Naive thymus-derived CD4-positive, alpha-beta T cell (primary cell): ENCODE results near the gene FBXL17. TPM values are rescaled to one million over a fixed set of nuclear protein-coding genes. Genes with fewer than 3 reads are reported as not detected.

Experiments used
- ATAC-seq: fragments of 150-1000 bp; cut with Tn5 transposase; 2 replicates; pipeline ENCODE4 v1.10.0; 2021; ENCODE audit warnings: mild to moderate bottlenecking, moderate library complexity
- CTCF ChIA-PET: fragments of 350-600 bp; sonication (Branson Sonifier 250); formaldehyde crosslinking; loops from one replicate; lab custom pipeline; 2021; ENCODE audit warnings: antibody characterized with exemption; lab: Charles Lee
- POLR2A ChIA-PET: fragments of 350-600 bp; sonication (Branson Sonifier 250); formaldehyde crosslinking; loops from one replicate; lab custom pipeline; 2021; ENCODE audit warnings: antibody characterized with exemption, inconsistent platforms; lab: Charles Lee
- DNase-seq, 9 donors: peaks; one replicate each; pipeline versions ENCODE4 v3.0.0 to v3.0.0-alpha.2; 2020 to 2022; ENCODE audit warnings: mixed read lengths in 1 of 9
- H3K27ac ChIP-seq: one replicate; pipeline ENCODE4 v1.7.0; 2013; ENCODE audit warnings: mild to moderate bottlenecking, low read depth, low read length, moderate library complexity
- H3K27me3 ChIP-seq, 2 donors: one replicate each; pipeline ENCODE4 v1.7.0; 2013; ENCODE audit warnings: low read length in 2 of 2, mild to moderate bottlenecking in 2 of 2, moderate library complexity in 2 of 2; ENCODE audit not compliant: control insufficient read depth in 2 of 2, insufficient read depth in 2 of 2
- H3K36me3 ChIP-seq, 3 experiments: 1 replicate in 2 of 3; 2 replicates in 1 of 3; pipeline ENCODE4 v1.7.0; 2013; ENCODE audit warnings: low read length in 3 of 3, mild to moderate bottlenecking in 3 of 3, moderate library complexity in 1 of 3; ENCODE audit not compliant: insufficient read depth in 3 of 3, control insufficient read depth in 2 of 3
- H3K4me1 ChIP-seq, 2 donors: one replicate each; pipeline ENCODE4 v1.7.0; 2013; ENCODE audit warnings: low read length in 2 of 2, mild to moderate bottlenecking in 2 of 2, moderate library complexity in 1 of 2; ENCODE audit not compliant: control insufficient read depth in 2 of 2, insufficient read depth in 2 of 2
- H3K4me3 ChIP-seq: 2 replicates; pipeline ENCODE4 v1.7.0; 2013; ENCODE audit warnings: mild to moderate bottlenecking, low read length
- H3K9me3 ChIP-seq, 3 experiments: 1 replicate in 2 of 3; 2 replicates in 1 of 3; pipeline ENCODE4 v1.7.0; 2013; ENCODE audit warnings: low read length in 3 of 3; ENCODE audit not compliant: control insufficient read depth in 2 of 3
- H3K27ac Mint-ChIP-seq, 9 donors: one replicate each; pipeline ENCODE4 v1.8.0; 2020 to 2022; ENCODE audit warnings: mixed read lengths in 9 of 9, mild to moderate bottlenecking in 8 of 9, moderate library complexity in 5 of 9, inconsistent platforms in 2 of 9
- H3K27me3 Mint-ChIP-seq, 5 donors: one replicate each; pipeline ENCODE4 v1.8.0; 2021 to 2022; ENCODE audit warnings: mixed read lengths in 5 of 5, mild to moderate bottlenecking in 1 of 5
- H3K36me3 Mint-ChIP-seq, 5 donors: one replicate each; pipeline ENCODE4 v1.8.0; 2020 to 2022; ENCODE audit warnings: mixed read lengths in 5 of 5, mild to moderate bottlenecking in 3 of 5, inconsistent platforms in 1 of 5
- H3K4me1 Mint-ChIP-seq, 7 donors: one replicate each; pipeline ENCODE4 v1.8.0; 2020 to 2022; ENCODE audit warnings: mixed read lengths in 7 of 7, mild to moderate bottlenecking in 3 of 7, inconsistent platforms in 1 of 7
- H3K4me3 Mint-ChIP-seq, 10 donors: one replicate each; pipeline ENCODE4 v1.8.0; 2020 to 2022; ENCODE audit warnings: mild to moderate bottlenecking in 10 of 10, mixed read lengths in 10 of 10, moderate library complexity in 6 of 10, inconsistent platforms in 2 of 10
- H3K9me3 Mint-ChIP-seq, 11 donors: one replicate each; pipeline ENCODE4 v1.8.0; 2020 to 2022; ENCODE audit warnings: mixed read lengths in 11 of 11, mild to moderate bottlenecking in 4 of 11, inconsistent platforms in 1 of 11, moderate library complexity in 1 of 11
- intact Hi-C, 2 donors: fragments of 100-400 bp; cut with micrococcal nuclease; formaldehyde crosslinking; loops; one replicate each; pipeline ENCODE4 v1.15.1; 2023
- polyA plus RNA-seq, 2 donors: library from polyadenylated mRNA; unstranded; fragments of 300-500 nt; fragmentation: Illumina TruSeq; gene quantifications; one replicate each; pipeline ENCODE4 v1.2.3, GENCODE V29; 2021
- total RNA-seq, 6 experiments: library from RNA in 5 of 6; stranded (reverse) in 5 of 6; gene quantifications; 1 replicate in 5 of 6; 2 replicates in 1 of 6; pipeline ENCODE4 v1.2.3 and lab custom pipeline; 2021 to 2026

The FBXL17 gene
- total and polyA plus RNA-seq, 7 experiments from 2014 or later, result 4.4 to 28.4 (median 19.6) TPM

GRCh38 chr5:108054349-108054748 is 327.5 kb downstream of the FBXL17 start:
- Histone ChIP-seq H3K27ac (no peak overlapping the region), H3K9me3 (no peaks in the 10 kb centered on the region), H3K4me3 (no peak overlapping the region), H3K36me3 (no peaks in the 10 kb centered on the region), H3K4me1 (no peaks in the 10 kb centered on the region), H3K27me3 (no peaks in the 10 kb centered on the region)
- CTCF ChIA-PET, result no interaction called here
- ATAC-seq (no peak), DNase-seq (no peak)
- H3K4me3 Mint-ChIP-seq, result no peak overlapping the region
- intact Hi-C loops, result no loop called here
- POLR2A ChIA-PET, result no interaction called here
- H3K27ac Mint-ChIP-seq, result no peak overlapping the region
- H3K9me3 Mint-ChIP-seq, result peaks cover 16 to 56% (median 29%) of the 10 kb centered on the region in 11 donors
- peaks cover 0 to 8% (median 0%) of the 10 kb centered on the region in 7 donors for H3K4me1 Mint-ChIP-seq
- peaks cover 8 to 58% (median 54%) of the 10 kb centered on the region in 5 donors for H3K36me3 Mint-ChIP-seq
- H3K27me3 Mint-ChIP-seq, result no peaks in the 10 kb centered on the region

- Histone ChIP-seq H3K27ac (no peak overlapping the region), H3K27me3 (no peaks in the 10 kb centered on the region), H3K4me3 (no peak overlapping the region), H3K4me1 (no peaks in the 10 kb centered on the region), H3K36me3 (no peaks in the 10 kb centered on the region), H3K9me3 (no peaks in the 10 kb centered on the region)
- no peak overlapping the region for H3K27ac Mint-ChIP-seq
- no peak for ATAC-seq
- no peak overlapping the region for H3K4me3 Mint-ChIP-seq
- POLR2A ChIA-PET, result no interaction called here
- no peak for DNase-seq
- H3K4me1 Mint-ChIP-seq, result peaks cover 0 to 8% (median 0%) of the 10 kb centered on the region in 7 donors
- H3K9me3 Mint-ChIP-seq, result peaks cover 11 to 34% (median 25%) of the 10 kb centered on the region in 11 donors
- peaks cover 4 to 73% (median 70%) of the 10 kb centered on the region in 5 donors for H3K36me3 Mint-ChIP-seq
- CTCF ChIA-PET, result no interaction called here
- intact Hi-C loops, result no loop called here
- no peaks in the 10 kb centered on the region for H3K27me3 Mint-ChIP-seq
Measured at GRCh38 chr5:108046955-108047670, 334.8 kb downstream of the FBXL17 start.

- Mint-ChIP-seq H3K27ac (no peak overlapping the region), H3K36me3 (peaks cover 0 to 26% (median 8%) of the 10 kb centered on the region in 5 donors), H3K9me3 (no peaks in the 10 kb centered on the region), H3K27me3 (no peaks in the 10 kb centered on the region), H3K4me1 (peaks cover 0 to 2% (median 0%) of the 10 kb centered on the region in 7 donors), H3K4me3 (no peak overlapping the region)
- Histone ChIP-seq H3K4me1 (no peaks in the 10 kb centered on the region), H3K27ac (no peak overlapping the region), H3K9me3 (no peaks in the 10 kb centered on the region), H3K36me3 (no peaks in the 10 kb centered on the region), H3K27me3 (no peaks in the 10 kb centered on the region), H3K4me3 (no peak overlapping the region)
- intact Hi-C loops, result no loop called here
- ChIA-PET CTCF (no interaction called here), POLR2A (no interaction called here)
- ATAC-seq (no peak), DNase-seq (no peak)
Measured at GRCh38 chr5:108036482-108036881, 345.4 kb downstream of the FBXL17 start.

- Mint-ChIP-seq H3K4me3 (no peak overlapping the region), H3K36me3 (peaks cover 0 to 21% (median 3%) of the 10 kb centered on the region in 5 donors), H3K4me1 (peaks cover 0 to 2% (median 0%) of the 10 kb centered on the region in 7 donors), H3K27ac (no peak overlapping the region), H3K9me3 (no peaks in the 10 kb centered on the region), H3K27me3 (no peaks in the 10 kb centered on the region)
- DNase-seq (no peak), ATAC-seq (no peak)
- no peak overlapping the region for H3K4me3 ChIP-seq
- H3K27ac ChIP-seq, result no peak overlapping the region
- ChIA-PET CTCF (no interaction called here), POLR2A (no interaction called here)
- H3K4me1 ChIP-seq, result no peaks in the 10 kb centered on the region
- intact Hi-C loops, result no loop called here
- no peaks in the 10 kb centered on the region for H3K27me3 ChIP-seq
- no peaks in the 10 kb centered on the region for H3K9me3 ChIP-seq
- no peaks in the 10 kb centered on the region for H3K36me3 ChIP-seq
Measured at GRCh38 chr5:108028883-108029282, 353.0 kb downstream of the FBXL17 start.

- CTCF ChIA-PET, result no interaction called here
- intact Hi-C loops, result no loop called here
- no peaks in the 10 kb centered on the region for H3K4me1 ChIP-seq
- no peak overlapping the region for H3K27ac ChIP-seq
- DNase-seq (no peak), ATAC-seq (no peak)
- H3K27me3 Mint-ChIP-seq, result no peaks in the 10 kb centered on the region
- H3K36me3 Mint-ChIP-seq, result peaks cover 0 to 23% (median 3%) of the 10 kb centered on the region in 5 donors
- POLR2A ChIA-PET, result no interaction called here
- H3K4me1 Mint-ChIP-seq, result peaks cover 0 to 2% (median 0%) of the 10 kb centered on the region in 7 donors
- no peaks in the 10 kb centered on the region for H3K9me3 ChIP-seq
- H3K36me3 ChIP-seq, result no peaks in the 10 kb centered on the region
- H3K4me3 Mint-ChIP-seq, result no peak overlapping the region
- H3K27ac Mint-ChIP-seq, result no peak overlapping the region
- H3K9me3 Mint-ChIP-seq, result no peaks in the 10 kb centered on the region
- H3K27me3 ChIP-seq, result no peaks in the 10 kb centered on the region
- H3K4me3 ChIP-seq, result no peak overlapping the region
Measured at GRCh38 chr5:108028412-108028811, 353.5 kb downstream of the FBXL17 start.

- CTCF ChIA-PET, result no interaction called here
- H3K36me3 ChIP-seq, result no peaks in the 10 kb centered on the region
- no peak overlapping the region for H3K4me3 Mint-ChIP-seq
Measured at GRCh38 chr5:108025957-108026356, 355.9 kb downstream of the FBXL17 start.

GRCh38 chr5:108024986-108025385 is 356.9 kb downstream of the FBXL17 start:
- Mint-ChIP-seq H3K27me3 (no peaks in the 10 kb centered on the region), H3K9me3 (no peaks in the 10 kb centered on the region), H3K36me3 (peaks cover 0 to 20% (median 5%) of the 10 kb centered on the region in 5 donors), H3K4me1 (peaks cover 0 to 5% (median 0%) of the 10 kb centered on the region in 7 donors), H3K27ac (no peak overlapping the region), H3K4me3 (no peak overlapping the region)
- ChIA-PET POLR2A (no interaction called here), CTCF (no interaction called here)
- DNase-seq (no peak), ATAC-seq (no peak)
- H3K27me3 ChIP-seq, result no peaks in the 10 kb centered on the region
- intact Hi-C loops, result loop anchor here in 1 of 2 donors (1.0 kb wide), 1 partner anchor 17 kb away; no protein-coding TSS in a partner anchor
- no peak overlapping the region for H3K27ac ChIP-seq
- no peaks in the 10 kb centered on the region for H3K4me1 ChIP-seq
- no peaks in the 10 kb centered on the region for H3K36me3 ChIP-seq
- H3K9me3 ChIP-seq, result no peaks in the 10 kb centered on the region
- H3K4me3 ChIP-seq, result no peak overlapping the region

More at GRCh38 chr5:108025957-108026356, 355.9 kb downstream of the FBXL17 start:
- H3K27me3 Mint-ChIP-seq, result no peaks in the 10 kb centered on the region
- Histone ChIP-seq H3K4me3 (no peak overlapping the region), H3K4me1 (no peaks in the 10 kb centered on the region), H3K27me3 (no peaks in the 10 kb centered on the region), H3K27ac (no peak overlapping the region), H3K9me3 (no peaks in the 10 kb centered on the region)
- H3K4me1 Mint-ChIP-seq, result peaks cover 0 to 5% (median 0%) of the 10 kb centered on the region in 7 donors
- H3K27ac Mint-ChIP-seq, result no peak overlapping the region
- DNase-seq, result no peak
- no peaks in the 10 kb centered on the region for H3K9me3 Mint-ChIP-seq
- POLR2A ChIA-PET, result no interaction called here
- intact Hi-C loops, result no loop called here
- peaks cover 0 to 22% (median 8%) of the 10 kb centered on the region in 5 donors for H3K36me3 Mint-ChIP-seq
- no peak for ATAC-seq
